Globus pallidus (tissue), 1 donor: ENCODE results near the gene GALNT14.

Source experiments
- DNase-seq: peaks from one replicate; pipeline ENCODE4 v3.0.0-alpha.2; 2015; ENCODE audit warnings: low spot score

The GALNT14 gene

DNA sequence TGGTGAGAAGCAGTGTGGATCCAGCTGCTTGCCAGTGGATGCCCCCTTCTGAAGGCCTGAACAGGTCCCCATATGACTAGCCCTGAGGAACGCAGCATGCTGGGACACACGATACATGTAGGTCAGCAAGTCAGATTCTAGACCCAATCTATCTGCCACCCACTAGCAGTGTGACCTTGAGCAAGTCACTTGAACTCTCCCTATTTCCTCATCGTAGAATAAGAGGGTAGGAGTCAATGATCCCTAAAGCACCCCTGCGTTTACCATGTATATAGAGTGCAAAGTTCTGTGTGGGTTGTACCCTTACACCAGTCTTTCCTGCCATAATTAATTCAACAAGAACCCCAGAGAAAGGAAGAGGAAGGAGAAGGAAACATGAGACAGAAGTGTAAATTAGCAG lies 123.7 kb downstream of the GALNT14 start:
- no peak for DNase-seq

DNA sequence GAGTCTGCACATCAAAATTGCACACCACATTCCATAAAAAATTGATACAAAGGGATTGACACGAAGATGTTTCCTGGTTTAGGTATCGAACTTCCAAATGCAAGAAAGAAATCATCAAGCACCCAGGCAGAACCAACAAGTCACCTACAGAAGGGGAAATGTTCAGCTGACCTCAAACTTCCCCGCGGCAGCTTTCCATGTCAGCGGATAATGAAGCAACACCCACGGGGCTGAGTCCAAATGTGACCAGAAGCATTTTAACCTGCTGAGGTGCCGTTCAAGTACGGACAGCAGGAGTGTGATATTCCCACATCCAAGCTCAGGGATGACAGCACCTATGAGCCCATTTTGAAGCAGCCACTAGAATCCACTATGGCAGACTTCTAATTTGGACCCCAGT lies 124.9 kb downstream of the GALNT14 start:
- no peak for DNase-seq

DNA sequence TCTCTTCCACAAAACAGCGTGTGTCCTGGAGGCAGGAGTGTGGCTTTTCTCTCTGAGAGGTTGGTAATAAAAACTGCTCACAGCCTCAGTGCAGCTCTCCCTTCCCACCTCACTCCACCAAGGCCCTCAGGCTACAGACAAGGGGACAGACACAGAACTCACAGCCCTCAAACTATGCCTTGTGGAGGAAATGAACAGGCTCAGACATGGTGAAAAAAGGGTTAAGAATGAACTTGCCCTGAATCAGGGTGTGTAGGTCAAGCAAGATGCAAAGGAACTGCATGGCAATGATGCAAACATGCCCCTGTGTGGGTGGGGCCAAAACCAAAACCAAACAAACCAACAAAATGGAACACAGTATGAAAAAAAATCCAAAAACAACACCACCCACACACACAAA lies 125.8 kb downstream of the GALNT14 start:
- no peak for DNase-seq

DNA sequence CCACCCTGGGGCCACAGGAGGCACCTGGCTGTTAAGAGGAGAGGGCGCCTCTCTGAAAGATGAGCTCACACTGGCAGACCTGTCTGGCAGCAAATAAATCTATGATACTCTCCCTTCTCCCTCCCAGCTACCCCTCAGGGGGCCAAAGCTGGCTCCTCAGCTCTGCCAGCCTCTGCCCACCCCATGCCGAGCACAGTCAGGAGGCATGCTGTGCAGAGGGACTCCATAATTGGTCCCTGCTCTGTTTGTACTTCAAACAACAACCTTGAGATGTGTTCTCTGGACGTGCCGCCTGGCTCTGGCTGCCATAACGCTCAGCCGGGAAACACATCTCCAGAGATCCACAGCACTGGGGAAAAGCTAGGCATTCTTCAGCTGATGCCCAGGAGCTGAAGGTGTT lies 126.7 kb downstream of the GALNT14 start:
- DNase-seq: no peak

DNA sequence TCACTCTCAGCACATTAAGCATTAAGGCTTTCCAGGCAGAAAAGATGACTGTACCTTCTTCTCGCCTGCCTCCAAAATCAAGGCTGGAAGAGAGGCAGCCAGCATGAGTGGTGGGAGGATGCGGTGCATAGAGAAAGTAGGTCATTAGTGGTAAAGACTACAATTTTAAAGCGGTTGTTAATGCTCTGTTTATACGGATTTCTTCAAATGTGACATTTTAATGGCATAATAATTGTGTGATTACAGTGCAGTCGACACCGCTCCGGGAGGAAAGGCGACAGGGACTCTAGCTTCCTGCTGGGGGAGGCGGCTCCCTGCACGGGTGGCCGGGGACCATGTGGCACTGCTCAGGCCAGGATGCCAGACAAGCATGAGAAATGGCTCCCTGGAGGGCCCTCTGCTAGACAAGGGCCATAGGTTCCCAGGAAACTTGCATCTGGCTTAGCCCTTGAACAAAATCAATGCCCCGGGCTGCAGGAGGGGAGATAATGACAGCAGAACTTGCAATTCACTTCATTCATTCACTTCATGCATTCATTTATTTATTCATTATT lies 129.6 kb downstream of the GALNT14 start:
- peak; percentile 2 for DNase-seq

DNA sequence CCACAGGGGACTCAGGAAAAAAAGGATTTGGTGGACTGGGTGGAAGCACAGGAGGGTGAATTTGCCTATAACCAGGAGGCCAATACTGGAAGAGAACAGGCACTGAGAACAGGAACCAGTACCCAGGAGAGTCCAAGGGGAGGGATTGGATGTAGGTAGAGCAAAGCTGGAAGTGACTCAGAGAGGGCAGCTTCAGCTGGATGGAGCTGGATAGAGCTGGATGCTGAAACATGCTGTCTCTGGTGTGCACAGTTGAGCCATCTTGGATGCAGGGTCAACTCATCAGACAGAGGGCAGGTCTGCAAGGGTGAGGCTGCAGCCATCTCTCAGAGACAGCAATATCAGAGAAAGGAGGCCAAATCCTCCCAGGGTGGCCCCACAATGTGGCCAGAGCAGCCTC lies 134.0 kb downstream of the GALNT14 start:
- no peak for DNase-seq

DNA sequence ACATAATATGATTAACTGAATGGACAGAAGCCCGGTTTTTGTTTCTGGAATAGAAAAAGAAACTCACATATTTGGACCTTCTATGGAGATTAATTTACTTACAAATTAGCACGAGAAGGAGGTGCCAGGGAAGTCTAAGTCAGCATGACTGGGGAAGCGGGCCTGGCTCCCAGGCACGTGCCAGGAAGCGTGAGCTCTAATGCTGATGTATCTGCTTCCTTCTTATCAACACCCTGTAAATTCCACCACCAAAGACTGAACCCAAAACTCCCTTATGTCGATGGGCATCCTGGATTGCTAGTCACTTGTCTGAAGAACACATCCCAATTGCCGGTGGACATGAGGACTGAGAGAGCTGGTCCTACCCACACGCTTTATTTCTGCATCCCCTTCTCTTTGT lies 134.5 kb downstream of the GALNT14 start:
- no peak for DNase-seq

DNA sequence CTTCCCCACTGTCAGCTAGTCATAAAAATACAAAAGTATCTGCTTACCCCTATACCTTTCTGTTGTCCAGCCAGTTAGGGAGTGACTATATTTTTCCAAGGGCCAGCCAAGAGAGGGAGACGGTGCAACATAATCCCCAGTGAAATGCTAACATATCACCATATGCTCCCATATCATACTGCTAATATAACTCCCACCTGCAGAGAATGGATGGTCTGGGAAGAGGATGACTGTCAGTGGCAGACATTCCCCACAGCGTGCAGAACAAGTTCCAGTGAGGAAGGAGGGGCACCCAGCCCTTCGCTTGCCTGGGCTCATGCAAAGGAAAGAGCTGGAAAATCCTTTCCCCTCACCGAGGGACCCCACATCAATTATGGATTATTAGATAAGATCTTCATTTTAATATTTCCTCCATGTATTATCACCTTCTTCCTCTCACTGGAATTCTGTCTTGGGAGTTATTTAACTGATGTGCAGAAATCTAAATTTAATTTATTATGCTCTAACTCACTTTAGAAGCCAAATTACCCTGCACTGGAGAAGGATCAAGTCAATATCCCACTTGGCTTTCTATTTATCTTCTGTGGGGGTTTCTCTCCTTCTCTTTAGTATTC lies 135.6 kb downstream of the GALNT14 start:
- DNase-seq: no peak

DNA sequence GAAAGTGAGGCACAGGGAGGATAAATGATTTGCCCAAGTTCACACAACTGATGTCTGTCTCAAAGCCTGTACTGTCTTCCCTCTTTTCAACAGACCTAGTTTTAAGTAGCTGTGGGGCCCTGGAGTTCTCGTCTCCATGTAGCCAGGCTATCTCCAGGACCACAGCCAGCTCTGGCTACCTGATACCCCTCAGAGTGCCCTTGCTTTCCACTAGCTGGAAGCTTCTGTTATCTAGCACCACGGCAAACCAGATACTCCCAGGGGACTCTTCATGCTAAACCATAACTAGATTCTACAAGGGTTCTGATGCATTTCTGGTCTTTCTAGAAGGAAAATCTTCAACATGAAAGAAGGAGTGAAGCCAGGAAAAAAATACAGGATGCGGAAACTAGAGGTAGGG lies 137.3 kb downstream of the GALNT14 start:
- no peak for DNase-seq

DNA sequence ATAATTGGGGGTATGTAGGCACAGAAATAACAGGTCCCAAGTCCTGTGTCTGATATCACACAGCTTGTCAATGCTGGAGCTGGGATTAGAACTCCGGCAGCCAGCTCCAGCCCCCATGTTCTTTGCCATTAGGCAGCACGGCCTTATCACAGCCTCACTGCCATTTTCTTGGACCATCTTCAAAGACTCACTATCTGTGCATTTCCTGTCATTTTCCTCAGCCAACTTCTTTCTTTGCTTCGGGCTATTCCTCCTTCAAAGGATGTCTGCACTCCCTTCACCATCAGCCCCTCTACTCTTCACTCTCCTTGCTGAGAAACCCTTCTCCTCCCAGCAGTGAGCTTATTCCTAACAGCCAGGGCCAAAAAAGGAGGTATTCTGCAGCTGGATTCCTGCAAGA lies 139.6 kb downstream of the GALNT14 start:
- DNase-seq: no peak

DNA sequence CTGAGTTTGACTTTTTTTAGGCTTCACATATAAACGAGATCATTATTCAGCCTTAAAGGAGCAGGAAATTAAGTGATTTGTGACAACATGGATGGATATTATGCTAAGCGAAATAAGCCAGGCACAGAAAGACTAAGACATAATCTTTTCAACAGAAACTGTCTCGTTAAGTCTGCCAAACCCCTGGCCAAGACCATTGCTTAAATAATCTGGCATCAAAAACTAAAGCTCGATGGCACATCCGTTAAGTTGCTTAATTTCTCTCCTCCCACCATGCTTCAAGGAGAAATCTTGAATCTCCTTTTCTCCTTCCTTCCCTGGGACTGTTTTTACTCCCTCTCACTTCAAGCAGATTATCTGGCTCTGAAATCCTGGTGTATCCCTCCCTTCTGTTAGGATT lies 140.3 kb downstream of the GALNT14 start:
- DNase-seq: no peak

DNA sequence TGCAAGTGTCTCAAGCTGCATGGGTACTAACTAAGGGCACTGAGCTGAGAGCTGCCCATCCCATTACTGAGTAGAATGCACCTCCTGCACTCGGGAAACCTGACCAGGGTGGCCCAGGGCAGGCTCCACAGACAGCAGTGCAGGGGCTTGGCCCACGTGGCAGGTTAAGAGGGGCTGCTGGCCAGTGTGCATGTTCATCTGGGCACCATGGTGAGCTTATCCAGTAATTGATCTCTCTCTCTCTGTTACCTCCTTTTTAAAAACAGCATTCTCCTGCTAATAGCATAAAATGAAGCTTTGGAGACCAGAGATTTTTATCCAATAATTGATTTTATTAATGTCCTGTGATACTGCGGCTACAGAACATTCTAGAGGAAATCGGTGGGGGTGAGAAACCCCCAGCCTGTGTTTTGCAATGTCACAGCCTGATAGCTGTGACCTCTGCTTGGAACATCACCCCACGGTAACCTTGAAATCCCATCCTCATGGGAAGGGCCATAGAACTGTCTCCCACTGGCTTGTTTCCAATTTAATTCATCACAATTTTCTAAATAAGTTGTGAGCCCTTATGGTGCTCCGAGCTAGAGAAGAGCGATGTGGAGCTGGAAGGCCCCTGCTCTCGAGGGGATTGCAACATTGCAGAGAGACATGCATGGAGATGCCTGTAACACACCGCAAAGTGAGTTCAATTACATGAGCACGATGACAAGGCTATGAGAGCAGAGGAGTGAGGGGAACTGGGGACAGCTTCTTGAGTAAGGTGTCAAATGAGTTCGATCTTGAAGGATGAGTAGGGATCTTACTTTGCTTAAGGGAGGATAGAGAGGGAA lies 143.8 kb downstream of the GALNT14 start:
- DNase-seq: no peak

DNA sequence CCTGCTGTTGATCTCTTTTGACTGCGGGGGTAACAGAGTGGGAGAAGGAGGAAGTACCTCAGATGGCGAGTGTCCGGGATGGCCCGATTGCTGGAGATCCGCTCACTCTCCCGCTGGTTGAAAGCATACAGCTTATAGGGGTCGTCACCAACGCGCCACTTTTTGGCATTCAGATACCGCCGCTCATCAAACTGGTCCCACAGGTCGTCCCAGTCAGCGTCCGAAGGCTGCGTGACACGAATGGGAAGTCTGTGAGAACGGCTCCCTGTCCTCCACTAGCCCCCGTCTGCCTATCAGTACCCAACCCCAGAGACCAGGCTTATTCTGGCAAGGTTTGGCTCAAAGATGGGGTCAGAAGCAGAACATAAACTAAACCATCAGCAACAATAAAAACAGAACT lies 145.5 kb downstream of the GALNT14 start:
- DNase-seq: no peak

DNA sequence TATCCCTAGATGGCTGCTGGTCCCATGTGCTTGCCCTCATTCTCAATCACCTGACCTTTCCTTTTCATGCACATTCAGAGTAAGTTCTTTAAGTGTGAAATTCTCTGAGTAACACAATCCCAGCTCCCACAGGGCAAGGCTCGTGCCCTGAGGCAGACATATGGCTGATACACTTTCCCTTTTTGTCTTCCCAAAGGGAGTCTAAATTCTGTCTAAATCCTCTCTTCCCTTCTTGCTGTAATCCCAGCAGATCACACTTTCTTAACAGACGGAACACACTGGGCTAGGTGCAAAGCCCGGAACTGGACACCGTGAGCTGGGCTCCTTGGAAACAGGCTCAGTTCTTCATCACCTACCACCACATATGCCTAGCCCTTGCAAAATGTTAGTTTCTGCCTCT lies 147.6 kb downstream of the GALNT14 start:
- DNase-seq: no peak

DNA sequence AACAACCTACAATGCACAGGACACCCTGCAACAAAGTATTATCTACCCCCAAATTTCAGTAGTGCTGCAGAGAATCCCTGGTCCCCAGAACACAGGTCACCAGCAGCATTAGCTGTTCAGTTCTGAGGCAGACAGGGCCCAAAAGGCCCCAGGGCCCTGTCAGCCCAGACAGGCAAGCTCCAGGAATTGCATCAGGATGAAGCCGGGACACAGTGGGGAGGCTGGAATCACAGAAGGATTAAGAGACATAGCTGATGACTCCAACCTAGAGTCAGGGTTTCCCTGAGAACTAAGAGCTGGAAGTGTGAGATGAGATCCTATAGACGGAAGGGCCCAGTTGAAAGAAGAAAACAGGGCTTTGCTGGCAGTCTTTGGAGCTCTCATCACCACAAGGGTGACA lies 148.1 kb downstream of the GALNT14 start:
- DNase-seq: no peak

DNA sequence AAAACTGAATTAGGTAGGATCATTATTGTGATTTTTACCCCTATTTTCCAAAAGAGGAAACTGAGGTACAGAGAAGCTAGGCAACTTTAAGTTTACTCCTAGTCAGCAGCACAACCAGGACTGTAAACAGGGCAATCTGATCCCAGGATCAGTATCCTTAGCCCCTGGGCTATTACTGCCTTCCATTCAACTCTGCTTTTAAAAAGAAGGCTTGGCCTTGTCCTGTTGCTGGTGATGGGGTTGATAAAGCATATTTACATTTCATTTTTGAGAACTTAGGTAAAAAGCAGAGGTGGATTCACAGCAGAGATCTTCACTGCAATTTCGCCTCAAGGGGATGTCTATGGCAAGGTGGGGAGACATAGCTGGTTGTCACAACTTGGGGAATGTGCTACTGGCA lies 148.5 kb downstream of the GALNT14 start:
- DNase-seq: no peak

DNA sequence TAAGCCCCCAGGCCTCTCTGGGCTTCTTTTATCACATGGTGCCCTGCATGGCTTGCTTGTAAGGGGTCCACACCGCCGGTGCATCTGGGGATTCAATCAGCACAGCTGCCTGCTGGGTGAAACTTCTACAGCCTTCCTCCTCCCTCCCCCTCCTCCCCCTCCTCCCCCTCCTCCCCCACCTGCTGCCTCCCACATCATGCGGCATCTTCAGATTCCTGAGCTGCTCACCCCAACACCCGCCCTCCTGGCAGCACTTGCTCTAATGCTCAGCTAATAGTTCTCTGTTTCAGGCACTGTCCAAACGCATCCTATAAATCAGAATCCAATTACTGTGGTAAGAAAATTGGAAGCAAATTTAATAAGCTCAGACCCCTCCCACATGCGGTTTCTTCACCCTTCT lies 150.7 kb downstream of the GALNT14 start:
- no peak for DNase-seq

DNA sequence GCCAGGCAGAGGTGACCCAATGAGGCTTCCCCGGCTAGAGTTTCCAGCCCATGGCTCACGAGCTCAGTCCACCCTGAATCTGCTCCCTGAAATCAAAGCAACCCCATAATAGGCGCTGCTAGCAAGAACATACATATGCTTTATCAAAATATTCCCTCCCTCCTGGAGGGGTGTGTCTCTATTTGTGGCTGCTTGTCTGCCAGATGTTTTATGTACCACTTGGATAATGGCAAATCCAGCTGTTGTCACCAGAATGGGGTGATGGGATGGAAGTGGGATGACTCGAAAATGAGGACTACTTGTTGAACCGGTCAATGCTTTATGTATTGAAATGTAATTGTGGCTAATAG lies 152.0 kb downstream of the GALNT14 start:
- DNase-seq: no peak

DNA sequence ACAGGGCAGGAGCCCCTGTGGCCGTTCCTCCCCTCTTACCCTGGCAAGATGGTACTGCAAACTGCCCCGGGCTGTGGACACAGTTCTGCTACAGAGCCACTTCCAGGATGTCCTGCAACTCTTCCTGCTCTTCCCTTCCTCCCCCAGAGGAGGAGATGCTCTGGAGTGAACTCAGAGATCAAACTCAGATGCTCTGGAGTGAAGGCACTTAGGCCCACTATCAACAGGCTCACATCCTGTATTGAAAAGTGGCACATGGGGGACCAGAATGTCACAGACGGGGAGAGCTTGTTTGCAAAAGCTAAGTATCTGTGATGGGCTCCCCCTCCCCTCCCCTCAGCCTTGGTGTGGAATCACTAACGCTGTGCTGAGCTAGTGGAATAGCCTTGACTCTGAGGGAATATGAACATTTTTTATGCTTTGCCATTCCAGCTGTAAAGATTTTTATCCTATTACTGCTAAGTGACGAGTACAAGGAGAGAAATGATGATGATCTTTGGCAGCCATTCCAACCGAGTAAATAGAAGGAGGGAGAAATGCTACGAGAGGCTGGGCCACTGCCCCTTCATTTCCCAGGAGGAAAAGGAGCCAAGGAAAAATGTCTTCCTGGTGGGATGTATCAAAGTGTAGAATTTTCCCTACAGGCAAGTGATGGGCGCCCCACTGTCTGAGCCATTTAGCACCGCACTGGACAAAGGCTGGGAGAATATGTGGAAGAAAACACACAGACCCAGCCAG lies 152.6 kb downstream of the GALNT14 start:
- DNase-seq: no peak

DNA sequence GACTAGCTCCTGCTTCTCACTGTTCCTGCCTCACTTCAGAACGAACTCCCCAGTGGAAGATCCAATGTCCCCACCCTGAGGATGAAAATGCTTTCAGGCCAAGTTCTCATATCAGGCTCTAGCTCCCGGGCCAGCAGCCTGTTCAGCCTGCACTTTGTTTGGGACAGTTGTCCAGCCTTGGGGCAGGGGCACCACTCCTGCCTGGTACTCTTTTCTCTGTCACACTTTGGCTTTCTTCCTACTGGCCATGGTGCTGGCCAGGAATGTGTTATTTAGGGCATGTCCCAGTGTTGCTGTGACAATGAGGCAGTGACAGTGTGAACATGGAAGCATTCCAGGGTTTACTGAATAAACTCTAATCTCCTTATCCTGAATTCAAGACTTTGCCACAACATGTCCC lies 154.1 kb downstream of the GALNT14 start:
- no peak for DNase-seq

DNA sequence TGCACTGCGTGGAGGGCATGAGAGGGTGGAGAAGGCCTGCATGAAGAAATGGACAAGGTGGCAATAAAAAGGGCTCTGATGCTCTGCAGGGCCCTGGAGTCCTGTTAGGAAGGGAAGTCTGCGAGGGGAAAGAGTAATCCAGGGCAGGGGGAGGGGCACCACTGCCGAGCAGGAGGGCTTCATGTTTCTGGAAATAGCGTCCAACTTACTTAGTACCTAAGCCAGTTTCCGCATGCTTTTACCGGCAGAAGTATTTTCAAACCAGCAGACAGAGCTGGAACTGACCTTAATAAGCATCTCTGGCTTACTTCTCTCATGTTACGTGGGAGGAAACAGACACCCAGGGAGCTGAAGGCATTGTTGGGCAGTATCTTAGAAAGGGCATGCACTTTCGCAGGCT lies 156.7 kb downstream of the GALNT14 start:
- DNase-seq: no peak

DNA sequence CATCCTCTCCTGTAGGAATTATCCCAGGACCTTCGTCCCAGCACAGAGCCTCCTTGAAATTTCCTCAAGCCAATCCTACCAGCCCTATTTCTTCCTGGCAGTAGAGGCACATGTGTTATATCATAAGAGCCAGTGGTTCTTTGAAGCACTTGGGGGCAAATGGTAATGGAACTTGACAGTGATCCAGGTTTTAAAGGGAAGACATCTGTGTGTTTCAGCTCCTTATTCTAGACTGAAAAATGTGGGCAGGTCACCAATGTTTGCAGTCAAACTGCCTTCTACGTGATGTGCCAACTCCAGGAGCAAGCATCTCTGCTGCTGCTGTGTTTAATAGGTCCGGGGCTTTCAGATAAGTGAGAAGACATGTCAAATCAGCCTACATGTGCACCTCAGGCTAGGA lies 157.1 kb downstream of the GALNT14 start:
- no peak for DNase-seq

DNA sequence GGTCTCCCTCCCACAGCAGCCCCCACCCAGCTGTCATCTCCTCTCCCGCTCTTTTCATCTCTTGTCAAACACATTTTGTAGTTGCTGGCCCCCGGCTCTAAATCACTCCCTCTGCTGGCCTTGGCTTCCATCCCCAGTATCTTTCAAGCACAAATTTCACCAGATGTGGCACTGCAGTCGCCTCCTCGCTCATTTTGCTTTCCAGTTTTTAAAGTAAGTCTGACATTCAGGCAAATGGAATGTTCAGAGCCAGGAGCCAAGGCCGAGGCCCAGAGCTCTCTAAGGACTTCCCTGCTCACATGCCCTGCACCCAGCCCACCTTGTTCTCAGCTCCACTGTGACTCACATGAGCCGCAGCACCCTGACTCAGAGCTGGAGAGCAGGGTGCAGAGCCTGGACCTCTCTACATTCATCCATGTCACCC lies 158.4 kb downstream of the GALNT14 start:
- no peak for DNase-seq
